ENCODE data around the gene YAP1. TPM values are rescaled to one million over a fixed set of nuclear protein-coding genes. Genes with fewer than 3 reads are reported as not detected.
"Not testable (repeated sequence)": the region's sequence is repeated elsewhere in the genome, so short reads cannot be mapped to it uniquely, and the experiment has no call there.

Gene YAP1
- total RNA-seq, 1 donor from 2014 or later: 92.9 TPM

DNA sequence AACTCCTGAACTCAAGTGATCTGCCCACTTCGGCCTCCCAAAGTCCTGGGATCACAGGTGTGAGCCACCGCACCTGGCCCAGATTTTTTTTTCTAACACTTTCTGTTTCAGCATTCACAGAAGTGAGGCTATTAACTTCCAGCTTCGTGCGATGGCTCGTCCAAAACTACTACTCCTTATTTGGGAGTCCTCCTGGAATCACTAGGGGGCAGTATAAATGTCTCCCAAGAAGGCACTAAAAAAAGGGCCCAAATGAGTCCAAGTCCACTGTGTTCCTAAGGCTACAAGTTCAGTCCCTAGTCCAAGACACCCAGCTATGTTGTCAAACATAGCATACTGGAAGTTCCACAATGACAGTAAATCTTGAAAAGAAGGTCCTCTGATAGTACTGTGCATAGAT lies 143.8 kb downstream of the YAP1 start:
- ATAC-seq (no peak), DNase-seq (ENCODE audit: missing footprints) (no peak)
- intact Hi-C loops (cut with DNase I): no loop called here

DNA sequence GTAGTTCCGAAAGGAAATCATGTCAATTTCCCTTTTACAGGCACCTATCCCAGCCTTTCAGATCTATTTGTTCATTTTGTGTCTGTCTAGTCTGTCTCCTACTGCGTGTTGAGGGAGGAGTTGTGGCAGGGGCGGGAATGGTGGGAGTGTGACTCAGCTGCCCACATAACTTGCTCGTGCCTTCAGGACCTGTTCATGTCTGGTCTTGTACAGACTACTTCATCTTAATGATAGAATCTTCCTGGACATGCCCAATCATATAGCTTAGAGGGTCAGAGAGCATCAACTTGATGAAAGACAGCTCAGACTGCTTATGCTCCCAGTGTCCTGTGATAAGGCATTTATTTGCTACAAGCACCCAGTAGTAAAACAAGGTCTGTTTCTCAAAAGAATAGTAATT lies 146.0 kb downstream of the YAP1 start:
- DNase-seq (ENCODE audit: missing footprints): no peak
- intact Hi-C loops (cut with DNase I): no loop called here
- no peak for ATAC-seq

DNA sequence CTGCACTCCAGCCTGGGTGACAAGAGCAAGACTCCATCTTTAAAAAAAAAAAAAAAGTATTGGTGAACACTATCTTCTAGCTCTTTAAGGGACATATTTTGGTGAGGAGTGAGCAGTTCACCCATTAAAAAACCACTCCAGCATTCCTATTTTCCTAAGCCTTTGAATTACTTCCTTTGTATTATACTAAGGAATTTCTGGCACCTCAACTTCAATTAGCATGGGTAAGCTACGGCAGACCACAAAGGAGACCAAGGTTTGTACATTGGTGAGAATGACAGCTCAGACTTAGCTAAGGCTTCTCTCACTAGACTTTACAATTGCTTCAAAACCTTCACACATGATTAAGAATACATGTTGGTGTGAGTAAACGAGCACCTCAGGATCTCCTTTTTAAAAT lies 150.0 kb downstream of the YAP1 start:
- DNase-seq (ENCODE audit: missing footprints) (no peak), ATAC-seq (no peak)
- intact Hi-C loops (cut with DNase I): no loop called here

DNA sequence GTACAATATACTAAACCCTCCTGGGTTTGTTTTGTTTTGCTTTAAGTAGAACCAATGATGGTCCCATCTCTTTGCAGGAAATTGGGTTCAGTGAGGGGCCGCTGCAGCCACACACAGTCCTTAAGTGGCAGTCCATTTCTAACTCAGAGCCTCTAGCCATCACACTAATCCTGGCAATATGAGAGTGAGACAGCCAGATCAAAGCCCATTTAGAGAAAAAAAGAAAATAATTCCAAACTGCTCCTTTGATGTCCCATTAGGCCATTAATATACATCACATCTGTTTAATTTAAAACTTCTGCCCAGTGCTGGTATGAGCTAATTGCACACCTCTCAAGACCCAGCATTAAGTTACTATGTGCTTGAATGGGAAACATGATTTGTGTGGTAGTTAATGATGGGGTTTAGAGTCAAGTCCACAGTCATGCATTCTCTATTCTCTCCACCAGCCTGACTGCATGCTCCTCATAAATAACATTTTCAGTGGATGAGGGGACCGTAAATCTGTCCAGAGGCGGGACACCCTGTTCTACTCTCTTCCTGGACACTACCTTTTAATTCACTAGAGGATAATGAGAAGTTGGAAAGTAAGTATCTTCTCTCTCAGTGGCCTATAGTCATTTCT lies 153.2 kb downstream of the YAP1 start:
- ATAC-seq (no peak), DNase-seq (ENCODE audit: missing footprints) (no peak)
- intact Hi-C loops (cut with DNase I): no loop called here

DNA sequence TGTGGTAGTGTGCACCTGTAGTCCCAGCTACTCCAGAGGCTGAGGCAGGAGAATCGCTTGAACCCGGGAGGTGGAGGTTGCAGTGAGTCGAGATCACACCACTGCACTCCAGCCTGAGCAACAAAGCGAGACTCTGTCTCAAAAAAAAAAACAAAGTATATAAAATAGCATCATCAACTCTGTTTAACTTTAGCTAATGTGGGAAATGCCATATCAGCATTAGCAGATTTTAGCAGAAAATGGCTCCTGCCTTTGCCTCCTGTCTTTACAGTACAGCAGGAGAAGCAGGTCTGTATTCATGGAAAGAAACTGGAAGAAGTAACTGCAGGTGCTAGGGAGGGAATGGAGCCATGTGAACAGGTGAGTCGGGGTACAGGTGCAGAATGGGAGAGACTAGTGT lies 154.5 kb downstream of the YAP1 start:
- not testable (repeated sequence) for ATAC-seq; DNase-seq (ENCODE audit: missing footprints)
- intact Hi-C loops (cut with DNase I): loop anchor here (5.0 kb wide), 1 partner anchor 152 kb away; the partner anchor contains the start of gene YAP1

DNA sequence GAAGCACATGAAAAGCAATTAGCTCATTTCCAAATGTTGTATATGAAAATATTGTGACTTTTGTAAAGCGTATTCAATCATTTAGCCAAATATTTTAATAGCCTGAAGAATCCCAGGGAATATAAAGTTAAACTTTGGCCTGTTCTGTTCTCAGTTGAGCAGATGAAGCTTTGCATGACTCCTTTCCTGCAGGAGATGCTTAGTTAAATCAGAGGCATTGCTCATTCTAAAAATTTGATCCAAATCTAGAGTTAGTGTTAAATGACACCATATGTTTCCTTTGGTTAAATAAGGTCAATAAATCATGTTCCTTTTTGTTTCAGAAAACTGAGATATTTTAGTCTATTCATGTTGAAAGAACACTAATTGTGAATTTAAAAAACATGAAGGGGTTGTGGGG lies 155.9 kb downstream of the YAP1 start:
- no peak for ATAC-seq
- no peak for DNase-seq (ENCODE audit: missing footprints)
- intact Hi-C loops (cut with DNase I): loop anchor here (5.0 kb wide), 1 partner anchor 154 kb away; the partner anchor contains the start of gene YAP1

DNA sequence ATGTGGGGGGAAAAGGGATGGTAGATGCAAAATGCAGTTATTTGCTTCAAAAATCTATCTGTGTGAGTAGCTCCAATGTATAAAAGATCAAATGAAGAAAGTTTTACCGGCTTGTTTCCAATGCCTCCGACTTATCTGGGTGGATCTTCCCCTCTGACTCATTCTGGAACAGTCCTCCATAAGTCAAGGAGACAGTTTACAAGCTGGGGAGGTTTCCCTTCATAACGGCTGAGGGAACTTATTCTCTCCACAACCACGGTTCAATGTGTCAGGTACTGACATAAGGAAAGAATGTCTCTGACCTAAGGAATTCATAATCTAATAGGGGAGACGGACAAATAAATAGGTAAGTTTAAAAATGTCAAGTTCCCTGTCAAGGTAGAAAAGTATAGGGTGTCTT lies 157.4 kb downstream of the YAP1 start:
- DNase-seq (ENCODE audit: missing footprints) (no peak), ATAC-seq (no peak)
- intact Hi-C loops (cut with DNase I): loop anchor here (5.0 kb wide), 1 partner anchor 155 kb away; the partner anchor contains the start of gene YAP1

DNA sequence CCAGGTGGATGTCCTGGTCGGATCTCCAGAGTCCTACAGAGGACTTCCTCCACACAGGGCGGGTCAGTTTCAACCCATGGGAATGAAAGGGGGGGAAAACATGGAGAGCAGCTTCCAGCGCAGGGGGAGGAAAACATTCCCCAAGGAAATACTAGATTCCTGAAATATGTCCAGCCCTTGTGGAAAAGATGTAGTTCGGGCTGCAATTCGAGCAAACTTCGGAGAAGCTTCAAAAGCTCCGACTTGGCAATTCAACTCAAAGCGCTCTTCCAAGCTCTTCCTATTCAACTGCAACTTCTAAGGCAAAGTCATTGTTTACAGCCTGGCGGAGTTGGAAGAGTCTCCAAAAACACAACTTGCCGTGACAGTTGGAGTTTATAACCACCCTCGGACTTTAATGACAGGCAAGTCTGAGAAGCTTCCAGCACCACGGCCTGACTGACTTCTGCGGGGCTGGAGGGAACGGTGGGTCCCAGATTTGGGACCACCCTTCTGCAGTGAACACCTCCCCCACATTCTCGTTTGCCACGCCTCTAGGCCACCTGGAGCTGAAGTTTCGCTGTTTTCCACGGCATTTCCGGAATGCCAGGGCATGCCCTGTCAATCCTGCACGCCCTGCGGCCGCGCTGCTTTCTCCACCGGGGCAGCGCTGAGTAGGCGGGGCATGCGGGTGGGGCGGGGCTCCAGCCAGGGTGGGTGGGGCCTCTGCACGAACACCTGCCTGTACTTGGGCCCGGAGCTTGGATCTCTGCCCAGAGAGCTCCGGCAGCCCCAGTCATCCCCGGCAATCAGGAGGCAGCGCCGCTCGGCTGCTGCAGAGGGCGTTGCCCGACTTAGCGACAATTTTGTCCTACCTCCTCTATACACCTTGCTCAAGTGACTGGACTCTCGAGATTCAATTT lies 158.1 kb downstream of the YAP1 start:
- peak; percentile 94 for ATAC-seq
- DNase-seq (ENCODE audit: missing footprints): peak; percentile 87
- intact Hi-C loops (cut with DNase I): loop anchor here (5.0 kb wide), 1 partner anchor 156 kb away; the partner anchor contains the start of gene YAP1

DNA sequence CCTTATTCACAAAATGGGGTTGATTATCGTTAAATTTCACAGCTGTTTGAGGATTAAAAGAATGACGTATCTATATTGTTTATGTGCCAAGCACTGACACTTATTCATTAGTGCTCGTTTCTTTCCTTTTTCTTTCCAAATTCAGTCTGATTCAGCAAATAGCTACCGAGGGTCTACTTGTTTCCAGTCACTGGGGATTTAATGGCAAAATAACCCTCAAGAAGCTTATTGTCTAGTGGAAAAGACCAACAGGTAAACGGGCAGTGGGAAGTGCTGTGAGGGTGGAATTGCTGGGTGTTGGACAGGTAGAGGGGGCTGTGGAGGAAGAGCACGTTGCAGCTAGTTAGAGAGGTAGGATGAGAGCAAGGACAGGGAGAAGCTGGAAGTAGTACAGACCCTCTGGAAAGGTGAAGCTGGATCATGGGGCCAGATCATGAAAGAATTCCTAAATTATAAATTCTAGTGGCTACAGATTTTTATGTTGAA lies 158.8 kb downstream of the YAP1 start:
- DNase-seq (ENCODE audit: missing footprints) (no peak), ATAC-seq (peak; percentile 9)
- intact Hi-C loops (cut with DNase I): loop anchor here (5.0 kb wide), 1 partner anchor 157 kb away; the partner anchor contains the start of gene YAP1

DNA sequence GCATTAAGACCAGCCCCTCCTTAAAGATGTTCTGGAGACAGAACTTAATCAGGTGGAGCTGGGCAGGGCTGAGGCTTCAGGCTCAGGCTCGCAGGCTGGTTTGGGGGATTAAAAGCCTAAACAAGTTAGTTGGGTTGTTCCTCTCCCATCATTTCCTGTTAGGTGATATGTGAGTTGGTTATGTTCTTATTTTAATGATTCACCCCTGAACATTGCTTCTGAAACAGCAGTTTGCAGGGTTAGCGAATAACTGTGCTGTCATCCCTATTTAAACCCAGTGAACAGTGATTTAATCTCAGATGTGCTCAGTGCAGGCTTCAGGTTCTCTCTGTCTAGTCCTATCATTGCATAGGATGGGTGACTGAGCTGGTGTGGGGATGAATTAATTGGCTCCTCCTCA lies 159.7 kb downstream of the YAP1 start:
- no peak for DNase-seq (ENCODE audit: missing footprints)
- intact Hi-C loops (cut with DNase I): loop anchor here (5.0 kb wide), 1 partner anchor 158 kb away; the partner anchor contains the start of gene YAP1
- no peak for ATAC-seq

DNA sequence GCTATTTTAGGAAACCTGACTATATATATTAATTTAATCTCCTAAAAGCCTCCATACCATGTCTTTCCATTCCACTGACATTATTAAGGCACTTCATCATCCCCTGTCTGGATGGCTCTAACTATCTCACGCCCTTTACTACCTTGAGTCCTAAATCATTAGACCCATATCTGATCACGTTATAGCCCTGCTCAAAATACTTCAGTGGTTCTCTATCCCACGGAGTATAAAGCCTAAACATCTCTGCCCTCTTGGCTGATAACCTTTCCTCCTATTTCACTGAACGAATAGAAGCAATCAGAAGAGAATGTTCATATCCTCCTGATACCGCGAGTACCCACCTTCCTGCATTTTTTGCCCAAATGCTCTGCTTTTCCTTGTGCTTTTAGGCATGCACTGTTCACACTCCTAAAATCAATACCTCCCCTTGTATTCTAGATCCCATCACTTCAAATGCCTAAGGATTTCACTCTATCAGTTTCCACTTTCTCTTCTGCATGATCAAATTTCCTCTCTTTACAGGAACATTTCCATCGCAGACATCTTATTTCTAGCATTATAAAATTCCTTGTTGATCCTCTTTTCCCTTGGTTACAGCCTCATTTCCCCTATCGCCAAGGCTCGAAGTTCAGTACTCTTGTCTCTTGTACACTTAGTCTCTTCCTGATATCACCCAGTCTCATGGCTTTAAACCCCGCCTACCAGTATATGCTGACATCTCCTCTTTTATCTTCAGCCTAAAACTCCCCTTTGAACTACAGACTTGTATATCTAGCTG lies 162.0 kb downstream of the YAP1 start:
- ATAC-seq (no peak), DNase-seq (ENCODE audit: missing footprints) (no peak)
- intact Hi-C loops (cut with DNase I): no loop called here

DNA sequence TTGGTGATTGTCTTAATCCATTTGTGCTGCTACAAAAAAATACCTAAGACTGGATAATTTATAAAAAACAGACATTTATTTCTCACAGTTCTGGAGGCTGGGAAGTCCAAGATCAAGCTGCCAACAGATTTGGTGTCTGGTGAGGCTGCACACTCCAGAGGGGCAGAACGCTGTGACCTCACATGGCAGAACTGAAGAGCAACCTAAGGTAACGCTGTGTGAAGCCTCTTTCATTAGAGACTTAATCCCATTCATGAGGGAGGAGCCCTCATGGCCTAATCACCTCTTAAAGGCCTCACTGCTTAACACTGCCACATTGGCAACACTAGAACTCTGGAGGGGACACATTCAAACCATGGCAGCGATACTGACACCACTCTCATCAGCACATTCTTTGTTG lies 164.4 kb downstream of the YAP1 start:
- intact Hi-C loops (cut with DNase I): no loop called here
- no peak for DNase-seq (ENCODE audit: missing footprints)
- no peak for ATAC-seq

DNA sequence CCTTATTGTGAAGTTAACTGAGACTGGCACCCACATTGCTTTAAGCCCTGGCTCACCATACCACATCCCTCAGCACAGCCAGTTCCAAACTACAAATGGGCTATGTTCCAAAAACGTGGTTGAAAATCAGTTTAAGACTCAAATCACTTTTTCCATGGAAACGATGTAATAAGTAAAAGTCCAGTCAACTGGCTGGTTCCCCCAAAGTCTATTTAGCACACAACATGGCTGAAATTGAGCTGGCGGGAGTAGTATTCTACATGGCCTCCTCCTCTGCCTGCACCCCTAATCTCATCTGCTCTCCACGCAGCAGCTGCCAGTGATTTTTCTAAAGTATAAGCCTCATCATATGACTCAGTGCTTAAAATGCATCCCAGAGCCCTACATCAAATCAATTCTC lies 166.1 kb downstream of the YAP1 start:
- intact Hi-C loops (cut with DNase I): no loop called here
- DNase-seq (ENCODE audit: missing footprints) (no peak), ATAC-seq (peak; percentile 28)

DNA sequence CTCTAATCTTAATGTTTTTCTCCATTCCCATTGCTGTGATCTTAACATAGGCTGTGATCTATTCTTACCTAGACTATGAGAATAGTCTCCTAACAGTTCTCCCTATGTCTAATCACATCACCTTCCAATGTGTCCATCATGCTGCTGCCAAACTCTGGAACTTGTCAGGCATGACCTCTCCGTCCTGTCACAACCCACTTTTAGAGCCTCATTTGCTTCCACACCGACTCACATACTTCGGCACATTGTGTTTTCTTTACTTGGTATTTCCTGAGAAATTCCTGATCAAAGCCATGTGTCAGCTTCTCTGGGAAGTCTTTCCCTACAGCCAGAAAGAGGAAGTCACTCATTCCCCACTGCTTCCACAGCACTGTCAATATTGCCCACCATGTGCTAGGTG lies 166.5 kb downstream of the YAP1 start:
- intact Hi-C loops (cut with DNase I): no loop called here
- DNase-seq (ENCODE audit: missing footprints): no peak
- ATAC-seq: peak; percentile 48

DNA sequence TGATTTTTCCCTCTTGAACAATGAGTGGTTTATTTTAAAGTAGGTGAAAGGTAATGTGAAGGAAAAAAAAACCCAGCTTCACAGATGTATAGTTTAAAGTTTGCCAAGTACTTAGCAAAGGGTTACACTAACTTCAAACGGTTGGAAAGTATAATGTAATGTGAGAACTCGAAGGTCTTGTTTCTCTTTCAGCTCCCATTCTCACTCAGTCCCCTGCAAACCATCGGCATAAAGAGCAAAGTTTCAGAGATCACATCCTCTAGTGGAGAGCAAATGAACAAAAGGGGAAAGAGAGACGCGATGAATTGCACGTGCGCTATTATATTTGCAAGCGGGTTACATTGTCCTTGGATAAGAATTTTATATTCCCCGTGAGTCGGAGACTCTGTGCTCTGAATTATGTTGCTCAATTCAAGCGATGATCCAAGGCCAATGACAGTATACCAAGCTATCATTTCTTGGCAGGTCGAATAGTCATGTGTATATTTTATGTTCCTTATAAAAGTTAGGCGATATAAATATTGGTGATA lies 169.5 kb downstream of the YAP1 start:
- ATAC-seq (peak; percentile 33), DNase-seq (ENCODE audit: missing footprints) (no peak)
- intact Hi-C loops (cut with DNase I): no loop called here

DNA sequence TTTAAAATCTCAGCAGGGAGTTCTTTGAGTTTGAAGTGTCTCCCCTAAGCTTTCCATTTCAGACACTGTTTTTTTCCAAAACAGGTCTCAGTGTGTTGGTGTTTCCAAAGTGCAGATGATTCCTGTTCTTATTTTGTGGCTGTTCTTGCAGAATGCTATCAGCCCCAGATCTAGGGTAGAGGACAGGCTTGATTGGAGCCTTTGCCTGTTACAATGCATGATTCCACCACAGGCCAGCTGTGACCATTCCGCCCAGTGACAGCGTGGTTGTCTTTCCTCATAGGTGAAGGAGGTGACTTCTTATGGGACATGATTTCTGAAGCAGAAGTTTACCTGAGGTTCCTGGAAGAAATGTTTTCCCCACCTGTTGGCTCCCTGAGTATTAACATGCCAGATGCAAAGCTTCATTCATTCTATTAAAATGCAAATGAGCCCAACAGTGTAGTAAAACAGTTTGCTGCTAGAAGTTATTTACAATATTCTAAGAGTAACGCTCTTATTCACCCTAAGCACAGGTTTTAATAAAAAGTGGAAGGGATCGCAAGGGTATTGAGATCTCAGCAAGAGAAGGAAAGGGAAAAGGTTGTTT lies 170.1 kb downstream of the YAP1 start:
- ATAC-seq (no peak), DNase-seq (ENCODE audit: missing footprints) (no peak)
- intact Hi-C loops (cut with DNase I): no loop called here

Measured in Right ventricle myocardium inferior (tissue), 1 donor.